H1 (cell line): ENCODE results near the gene RFPL2. TPM values are rescaled to one million over a fixed set of nuclear protein-coding genes. Genes with fewer than 3 reads are reported as not detected.

ENCODE experiments used
- ASH2L ChIP-seq: fragments of 200-600, 300-600 bp; sonication (generic); IDR thresholded peaks from one replicate; pipeline ENCODE4 v1.7.1; 2017; ENCODE audit warnings: low read length
- CHD7 ChIP-seq: fragments of 300-600 bp; sonication (generic); IDR thresholded peaks from 2 replicates; pipeline ENCODE4 v1.7.1; 2012; ENCODE audit warnings: low read length, moderate library complexity, mild to moderate bottlenecking, inconsistent platforms; ENCODE audit not compliant: insufficient replicate concordance
- CTCF ChIP-seq, 3 experiments: IDR thresholded peaks; 1 replicate in 2 of 3; 2 replicates in 1 of 3; pipeline versions ENCODE4 v1.5.1 to v1.6.1; 2011; ENCODE audit warnings: low read length in 3 of 3, mild to moderate bottlenecking in 3 of 3, inconsistent platforms in 2 of 3, low read depth in 1 of 3, moderate library complexity in 1 of 3; ENCODE audit not compliant: insufficient read depth in 1 of 3; ENCODE audit errors: control extremely low read depth in 1 of 3
- SAP30 ChIP-seq: fragments of 300-600 bp; sonication (generic); IDR thresholded peaks from 2 replicates; pipeline ENCODE4 v1.7.1; 2012; ENCODE audit warnings: low read length, moderate library complexity, mild to moderate bottlenecking, inconsistent platforms; ENCODE audit not compliant: insufficient read depth, insufficient replicate concordance
- SP2 ChIP-seq: IDR thresholded peaks from 2 replicates; pipeline ENCODE4 v1.6.1; 2012; ENCODE audit warnings: mild to moderate bottlenecking, low read length, inconsistent platforms
- polyA plus RNA-seq, 7 experiments: library from polyadenylated mRNA; depleted of rRNA in 3 of 7; stranded (reverse) in 5 of 7; unstranded in 2 of 7; fragments of >200 nt in 5 of 7; fragments of 200-250 nt in 2 of 7; gene quantifications; 1 replicate in 5 of 7; 2 replicates in 1 of 7; 4 replicates in 1 of 7; pipeline versions ENCODE4 v1.2.1 to v1.2.3, GENCODE V29; 2011 to 2013; ENCODE audit warnings: missing spikeins in 2 of 7, mixed read lengths in 2 of 7
- total RNA-seq: library from RNA; stranded (reverse); fragmentation: NEBNext Ultra II Directional; extraction: Animal tissue kit (Norgen Biotek cat#: 25700); gene quantifications from 2 replicates; pipeline ENCODE4 v1.2.1, GENCODE V29; 2021

Gene RFPL2
- total and polyA plus RNA-seq, 2 of the 8 experiments (the other 6 are each of a cell fraction or from before 2014, with no cell fraction given) = 0.15 to 0.19 TPM

DNA sequence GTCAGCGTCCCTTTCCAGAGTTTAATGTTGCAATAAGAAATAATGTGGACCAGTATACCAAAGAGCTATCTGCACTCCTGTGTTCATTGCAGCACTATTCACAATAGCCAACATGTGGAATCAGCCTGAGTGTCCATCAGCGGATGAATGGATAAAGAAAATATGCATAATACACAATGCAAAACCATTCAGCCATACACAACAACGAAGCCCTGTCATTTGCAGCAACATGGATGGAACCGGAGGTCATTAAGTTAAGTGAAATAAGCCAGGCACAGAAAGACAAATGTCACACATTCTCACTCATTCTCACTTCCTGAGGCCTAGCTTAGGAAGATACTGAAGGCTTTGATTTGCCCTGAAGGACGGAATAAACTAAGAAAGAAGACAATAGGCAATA lies 28.2 kb upstream of the RFPL2 start (continued):
- TF ChIP-seq CHD7 = no peak
- no peak for TF ChIP-seq CTCF (IDR thresholded peaks at IDR 0.05; ENCODE audit: control extremely low read depth in 1 of 3, insufficient read depth in 1 of 3, low read depth in 1 of 3, low read length in 3 of 3)
- TF ChIP-seq SP2 = no peak
- no peak for TF ChIP-seq SAP30
- TF ChIP-seq ASH2L = no peak
